ENCODE results near the gene BDKRB2.

BDKRB2 gene

DNA sequence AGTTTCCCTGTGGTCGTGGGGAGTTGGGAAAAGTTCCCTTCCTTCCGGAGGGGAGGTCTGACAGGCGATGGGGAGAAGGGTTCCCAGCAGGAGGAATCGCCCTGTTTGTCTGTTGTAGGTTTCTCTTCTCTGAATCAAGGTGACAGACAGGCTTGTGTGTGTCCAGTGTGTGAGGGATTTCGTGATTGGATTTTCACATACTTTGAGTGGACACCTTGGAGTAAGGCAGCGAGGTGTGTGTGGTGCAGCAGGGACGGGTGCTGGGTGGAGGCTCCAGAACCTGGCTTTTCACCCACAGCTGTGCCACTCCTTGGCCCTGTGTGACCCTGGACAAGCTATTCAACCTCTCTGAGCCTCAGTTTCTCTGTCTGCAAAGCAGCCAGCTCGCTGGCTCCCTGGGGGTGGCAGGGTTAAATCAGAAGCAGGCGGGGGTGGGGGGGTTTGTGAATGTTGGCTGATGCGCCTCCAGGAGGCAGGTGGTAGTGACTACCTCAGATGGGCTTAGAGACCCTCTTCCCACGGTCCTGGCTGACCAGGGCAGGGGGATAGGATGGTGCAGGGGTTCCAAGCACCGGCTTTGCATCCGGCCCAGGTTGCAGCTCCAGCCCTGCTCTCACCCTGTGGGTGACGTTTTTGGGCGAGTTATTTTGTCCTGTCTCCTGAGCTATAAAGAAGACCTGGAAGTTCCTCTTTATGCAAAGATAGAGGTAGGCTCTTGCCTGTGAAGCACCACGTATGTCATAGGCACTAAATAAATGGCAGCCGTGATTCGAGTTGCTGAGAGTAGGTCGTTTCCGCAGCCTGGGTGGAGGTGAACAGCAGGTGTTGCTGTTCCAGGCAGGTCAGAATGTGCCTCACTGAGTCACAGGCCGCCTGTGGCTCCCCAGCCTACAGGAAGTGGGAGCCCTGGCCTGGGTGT is 679 bp downstream of the BDKRB2 start:
- Histone ChIP-seq H3K36me3 (ENCODE audit: control insufficient read depth, insufficient read depth, low read length) (no peaks in the 10 kb centered on the region), H3K27me3 (replicated peaks; ENCODE audit: control insufficient read depth, insufficient read depth, low read length) (peaks cover 4% of the 10 kb centered on the region), H3K4me3 (replicated peaks; ENCODE audit: low read depth, low read length) (no peak overlapping the region)
- DNase-seq (ENCODE audit: extremely low read depth, insufficient read length) = no peak
- no peak for TF ChIP-seq CTCF (IDR thresholded peaks at IDR 0.05; ENCODE audit: insufficient read depth, low read length, poor library complexity, severe bottlenecking)

GRCh38 chr14:96205978-96206360 is 1.3 kb downstream of the BDKRB2 start:
- Histone ChIP-seq H3K36me3 (ENCODE audit: control insufficient read depth, insufficient read depth, low read length) (no peaks in the 10 kb centered on the region), H3K4me3 (replicated peaks; ENCODE audit: low read depth, low read length) (no peak overlapping the region), H3K27me3 (replicated peaks; ENCODE audit: control insufficient read depth, insufficient read depth, low read length) (peaks cover 5% of the 10 kb centered on the region)
- TF ChIP-seq CTCF (IDR thresholded peaks at IDR 0.05; ENCODE audit: insufficient read depth, low read length, poor library complexity, severe bottlenecking) = no peak
- no peak for DNase-seq (ENCODE audit: extremely low read depth, insufficient read length)

GRCh38 chr14:96206461-96206860 is 1.8 kb downstream of the BDKRB2 start:
- Histone ChIP-seq H3K36me3 (ENCODE audit: control insufficient read depth, insufficient read depth, low read length) (no peaks in the 10 kb centered on the region), H3K27me3 (replicated peaks; ENCODE audit: control insufficient read depth, insufficient read depth, low read length) (peaks cover 5% of the 10 kb centered on the region), H3K4me3 (replicated peaks; ENCODE audit: low read depth, low read length) (no peak overlapping the region)
- no peak for TF ChIP-seq CTCF (IDR thresholded peaks at IDR 0.05; ENCODE audit: insufficient read depth, low read length, poor library complexity, severe bottlenecking)
- no peak for DNase-seq (ENCODE audit: extremely low read depth, insufficient read length)

- no peak overlapping the region for H3K4me3 ChIP-seq (replicated peaks; ENCODE audit: low read depth, low read length)
- no peaks in the 10 kb centered on the region for H3K36me3 ChIP-seq (ENCODE audit: control insufficient read depth, insufficient read depth, low read length)
- no peak for DNase-seq (ENCODE audit: extremely low read depth, insufficient read length)
- no peak for TF ChIP-seq CTCF (IDR thresholded peaks at IDR 0.05; ENCODE audit: insufficient read depth, low read length, poor library complexity, severe bottlenecking)
- H3K27me3 ChIP-seq (replicated peaks; ENCODE audit: control insufficient read depth, insufficient read depth, low read length) = peaks cover 5% of the 10 kb centered on the region
These were observed 3.0 kb downstream of the BDKRB2 start for GRCh38 chr14:96207686-96208085.

DNA sequence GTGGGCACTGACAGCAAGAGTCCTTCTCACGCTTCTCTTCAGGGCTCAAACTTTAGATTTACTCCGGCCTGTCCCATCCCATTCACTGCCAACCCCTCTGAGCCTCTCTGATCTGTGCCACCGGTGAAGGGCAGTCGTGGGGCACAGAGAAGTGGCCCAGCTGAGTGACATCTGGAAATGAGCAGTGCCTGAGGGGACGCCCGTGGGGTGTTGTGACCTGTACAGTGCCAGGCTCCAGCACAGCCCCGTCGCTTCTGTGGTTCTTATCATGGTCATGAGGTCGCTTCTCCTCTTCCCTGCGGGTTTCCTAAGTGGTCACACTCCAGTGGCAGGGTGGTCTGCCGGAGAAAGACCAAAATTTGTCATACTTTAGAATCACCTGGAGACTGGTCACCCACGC is 4.1 kb downstream of the BDKRB2 start:
- DNase-seq (ENCODE audit: extremely low read depth, insufficient read length) = no peak
- H3K4me3 ChIP-seq (replicated peaks; ENCODE audit: low read depth, low read length) = no peak overlapping the region
- peaks cover 4% of the 10 kb centered on the region for H3K27me3 ChIP-seq (replicated peaks; ENCODE audit: control insufficient read depth, insufficient read depth, low read length)
- no peak for TF ChIP-seq CTCF (IDR thresholded peaks at IDR 0.05; ENCODE audit: insufficient read depth, low read length, poor library complexity, severe bottlenecking)
- no peaks in the 10 kb centered on the region for H3K36me3 ChIP-seq (ENCODE audit: control insufficient read depth, insufficient read depth, low read length)
